Karpas-422 (cell line): Measurements from ENCODE around the gene SPTB. TPM values are rescaled to one million over a fixed set of nuclear protein-coding genes. Genes with fewer than 3 reads are reported as not detected.
A peak's percentile ranks its signal among the peaks of the same experiment; 100 is the strongest.

ENCODE experiments used
- DNase-seq: peaks from one replicate; pipeline ENCODE4 v3.0.0-alpha.2; 2015
- H2AFZ ChIP-seq: fragments of 200-600 bp; sonication (generic); 2 replicates; pipeline ENCODE4 v1.6.1; 2014; ENCODE audit warnings: antibody characterized with exemption, low read length, mixed read lengths
- H3K27ac ChIP-seq: fragments of 200-600 bp; sonication (generic); 2 replicates; pipeline ENCODE4 v1.5.1; 2014; ENCODE audit warnings: mild to moderate bottlenecking, low read length, moderate library complexity
- H3K27me3 ChIP-seq: fragments of 200-600 bp; sonication (generic); 2 replicates; pipeline ENCODE4 v1.6.1; 2014; ENCODE audit warnings: low read length, mixed read lengths
- H3K36me3 ChIP-seq: fragments of 200-600 bp; sonication (generic); 2 replicates; pipeline ENCODE4 v1.6.1; 2014; ENCODE audit warnings: low read length, mixed read lengths; ENCODE audit not compliant: insufficient read depth
- H3K4me1 ChIP-seq: fragments of 200-600 bp; sonication (generic); 2 replicates; pipeline ENCODE4 v1.6.1; 2014; ENCODE audit warnings: mild to moderate bottlenecking, low read length, mixed read lengths
- H3K4me2 ChIP-seq: fragments of 200-600 bp; sonication (generic); 2 replicates; pipeline ENCODE4 v1.6.1; 2014; ENCODE audit warnings: low read length, low read depth, mild to moderate bottlenecking; ENCODE audit not compliant: poor library complexity, severe bottlenecking
- H3K4me3 ChIP-seq: fragments of 200-600 bp; sonication (generic); 2 replicates; pipeline ENCODE4 v1.5.1; 2014; ENCODE audit warnings: mild to moderate bottlenecking, antibody characterized with exemption, low read length, mixed read lengths
- H3K79me2 ChIP-seq: fragments of 200-600 bp; sonication (generic); 2 replicates; pipeline ENCODE4 v1.6.1; 2014; ENCODE audit warnings: mild to moderate bottlenecking, low read length, mixed read lengths
- H3K9ac ChIP-seq: fragments of 200-600 bp; sonication (generic); 2 replicates; pipeline ENCODE4 v1.6.0; 2014; ENCODE audit warnings: low read length
- H3K9me2 ChIP-seq: fragments of 200-600 bp; sonication (generic), shearing (Covaris generic); replicated peaks from 2 replicates; pipeline ENCODE4 v1.6.0; 2014; ENCODE audit warnings: mild to moderate bottlenecking, low read length, moderate library complexity; ENCODE audit not compliant: insufficient read depth
- H3K9me3 ChIP-seq: fragments of 300-700, 200-600 bp; sonication (generic); 2 replicates; pipeline ENCODE4 v1.6.1; 2014; ENCODE audit warnings: low read length, mixed read lengths
- H4K20me1 ChIP-seq: fragments of 200-600 bp; sonication (generic); 2 replicates; pipeline ENCODE4 v1.6.1; 2014; ENCODE audit warnings: mild to moderate bottlenecking, antibody characterized with exemption, low read length, low read depth; ENCODE audit not compliant: insufficient read depth
- total RNA-seq: library from RNA; depleted of rRNA; stranded (reverse); fragments of >200 nt; shearing (Covaris generic); gene quantifications from 2 replicates; pipeline ENCODE4 v1.2.3, GENCODE V29; 2014; ENCODE audit warnings: low replicate concordance; rRNA removed

The SPTB gene
- not detected in 2 replicates for total RNA-seq

GRCh38 chr14:64879635-64880220 lies at the start of gene SPTB:
SPTB (minus strand) TSS chr14:64879907; CDS start chr14:64823094, 56,813 bp downstream.
- no peaks in the 10 kb centered on the region for H3K9me2 ChIP-seq
- peak within 1 kb of the TSS; percentile 71 for H3K4me3 ChIP-seq
- peak within 1 kb of the TSS; percentile 56 for H3K9ac ChIP-seq
- no peaks in the 10 kb centered on the region for H3K36me3 ChIP-seq
- no peak within 1 kb of the TSS for H3K27ac ChIP-seq
- H3K27me3 ChIP-seq = no peaks in the 10 kb centered on the region
- DNase-seq = peak; percentile 72
- peaks cover 9% of the 10 kb centered on the region for H3K4me1 ChIP-seq
- no peaks in the 10 kb centered on the region for H3K9me3 ChIP-seq
- H3K4me2 ChIP-seq = peak within 1 kb of the TSS; percentile 91
- no peaks in the 10 kb centered on the region for H3K79me2 ChIP-seq
- H2AFZ ChIP-seq = peak within 1 kb of the TSS; percentile 83
- no peaks in the 10 kb centered on the region for H4K20me1 ChIP-seq

GRCh38 chr14:64929014-64929359 lies 49.3 kb upstream of the SPTB start:
- no peak overlapping the region for H3K27ac ChIP-seq
- no peak for DNase-seq
- peaks cover 98% of the 10 kb centered on the region for H3K79me2 ChIP-seq
- H3K9me2 ChIP-seq = no peaks in the 10 kb centered on the region
- H3K9me3 ChIP-seq = no peaks in the 10 kb centered on the region
- peaks cover 17% of the 10 kb centered on the region for H4K20me1 ChIP-seq
- no peak overlapping the region for H3K9ac ChIP-seq
- no peaks in the 10 kb centered on the region for H3K4me1 ChIP-seq
- peaks cover 95% of the 10 kb centered on the region for H3K36me3 ChIP-seq
- H3K27me3 ChIP-seq = no peaks in the 10 kb centered on the region
- H2AFZ ChIP-seq = no peak overlapping the region
- H3K4me3 ChIP-seq = no peak overlapping the region
- no peak overlapping the region for H3K4me2 ChIP-seq

- no peak overlapping the region for H3K4me3 ChIP-seq
- peaks cover 95% of the 10 kb centered on the region for H3K36me3 ChIP-seq
These were observed 48.7 kb upstream of the SPTB start for GRCh38 chr14:64928239-64929013.

GRCh38 chr14:64927031-64927430 lies 47.3 kb upstream of the SPTB start:
- DNase-seq = no peak
- Histone ChIP-seq H3K27me3 (no peaks in the 10 kb centered on the region), H3K27ac (no peak overlapping the region), H3K79me2 (peaks cover 97% of the 10 kb centered on the region), H3K9ac (no peak overlapping the region), H3K9me3 (no peaks in the 10 kb centered on the region), H3K4me1 (no peaks in the 10 kb centered on the region), H4K20me1 (peaks cover 20% of the 10 kb centered on the region; the same call in 1 of the 2 replicates), H3K36me3 (peaks cover 81% of the 10 kb centered on the region), H3K9me2 (no peaks in the 10 kb centered on the region), H2AFZ (no peak overlapping the region), H3K4me2 (no peak overlapping the region), H3K4me3 (no peak overlapping the region)

More at GRCh38 chr14:64928239-64929013, 48.7 kb upstream of the SPTB start:
- no peak for DNase-seq
- H2AFZ ChIP-seq = no peak overlapping the region
- no peak overlapping the region for H3K27ac ChIP-seq
- no peak overlapping the region for H3K4me2 ChIP-seq
- no peaks in the 10 kb centered on the region for H3K4me1 ChIP-seq
- H4K20me1 ChIP-seq = peaks cover 17% of the 10 kb centered on the region
- no peaks in the 10 kb centered on the region for H3K9me2 ChIP-seq
- no peaks in the 10 kb centered on the region for H3K27me3 ChIP-seq
- H3K9me3 ChIP-seq = no peaks in the 10 kb centered on the region
- H3K79me2 ChIP-seq = peaks cover 98% of the 10 kb centered on the region
- H3K9ac ChIP-seq = no peak overlapping the region

- Histone ChIP-seq H3K9me2 (no peaks in the 10 kb centered on the region), H3K9ac (no peak overlapping the region), H3K4me3 (no peak overlapping the region), H3K27ac (no peak overlapping the region), H3K4me1 (no peaks in the 10 kb centered on the region), H3K4me2 (no peak overlapping the region), H3K27me3 (no peaks in the 10 kb centered on the region), H2AFZ (no peak overlapping the region), H3K79me2 (peaks cover 97% of the 10 kb centered on the region), H3K9me3 (no peaks in the 10 kb centered on the region), H3K36me3 (peaks cover 80% of the 10 kb centered on the region), H4K20me1 (peaks cover 25% of the 10 kb centered on the region; the same call in 1 of the 2 replicates)
- no peak for DNase-seq
These were observed 46.8 kb upstream of the SPTB start for GRCh38 chr14:64926398-64926995.

DNA sequence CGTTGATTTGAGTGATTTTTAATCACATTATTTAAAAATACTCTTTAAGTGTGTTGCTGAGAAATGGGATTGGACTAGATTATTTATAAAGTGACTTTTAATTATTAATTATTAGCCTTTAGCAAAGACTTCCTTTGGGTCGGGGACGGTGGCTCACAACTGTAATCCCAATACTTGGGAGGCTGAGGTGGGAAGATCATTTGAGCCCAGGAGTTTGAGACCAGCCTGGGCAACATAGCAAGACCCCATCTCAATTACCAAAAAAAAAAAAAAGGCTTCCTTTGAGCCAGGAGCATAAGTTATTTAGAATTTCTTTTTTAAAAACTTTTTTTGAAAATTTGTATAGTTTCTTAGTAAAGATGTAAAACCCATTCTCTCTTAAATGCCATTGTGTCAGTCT lies 43.3 kb upstream of the SPTB start:
- Histone ChIP-seq H2AFZ (no peak overlapping the region), H3K9me2 (no peaks in the 10 kb centered on the region), H3K9me3 (no peaks in the 10 kb centered on the region), H3K79me2 (peaks cover 97% of the 10 kb centered on the region), H3K4me2 (no peak overlapping the region), H4K20me1 (peaks cover 27% of the 10 kb centered on the region), H3K9ac (no peak overlapping the region), H3K4me3 (no peak overlapping the region), H3K36me3 (peaks cover 66% of the 10 kb centered on the region), H3K27me3 (no peaks in the 10 kb centered on the region), H3K4me1 (0 out of 2 replicates have a peak, but pooled peaks cover 5% of the 10 kb centered on the region), H3K27ac (no peak overlapping the region)
- no peak for DNase-seq

GRCh38 chr14:64920465-64920864 lies 40.8 kb upstream of the SPTB start:
- Histone ChIP-seq H3K27me3 (no peaks in the 10 kb centered on the region), H3K9me2 (no peaks in the 10 kb centered on the region), H3K9me3 (no peaks in the 10 kb centered on the region), H4K20me1 (peaks cover 22% of the 10 kb centered on the region), H2AFZ (no peak overlapping the region), H3K36me3 (peaks cover 56% of the 10 kb centered on the region; the same call in 1 of the 2 replicates), H3K4me3 (no peak overlapping the region), H3K4me1 (peaks cover 20% of the 10 kb centered on the region), H3K79me2 (peaks cover 99% of the 10 kb centered on the region), H3K4me2 (no peak overlapping the region), H3K27ac (no peak overlapping the region), H3K9ac (no peak overlapping the region)
- DNase-seq = no peak

DNA sequence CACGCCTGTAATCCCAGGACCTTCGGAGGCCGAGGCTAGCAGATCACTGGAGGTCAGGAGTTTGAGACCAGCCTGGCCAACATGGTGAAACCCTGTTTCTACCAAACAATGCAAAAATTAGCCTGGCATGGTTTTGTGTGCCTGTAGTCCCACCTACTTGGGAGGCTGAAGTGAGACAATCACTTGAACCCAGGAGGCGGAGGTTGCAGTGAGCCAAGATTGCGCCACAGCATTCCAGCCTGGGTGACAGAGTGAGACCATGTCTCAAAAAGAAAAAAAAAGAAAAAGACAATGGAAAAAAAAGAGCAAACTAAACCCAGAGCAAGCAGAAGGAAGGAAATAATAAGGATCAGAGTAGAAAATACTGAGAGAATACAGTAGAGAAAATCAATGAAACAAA lies 39.9 kb upstream of the SPTB start:
- Histone ChIP-seq H3K79me2 (peaks cover 99% of the 10 kb centered on the region), H3K9me3 (no peaks in the 10 kb centered on the region), H3K9ac (no peak overlapping the region), H3K4me3 (no peak overlapping the region), H3K4me2 (no peak overlapping the region), H2AFZ (no peak overlapping the region), H3K4me1 (peaks cover 24% of the 10 kb centered on the region), H3K27me3 (no peaks in the 10 kb centered on the region), H3K36me3 (peaks cover 47% of the 10 kb centered on the region; the same call in 1 of the 2 replicates), H4K20me1 (peaks cover 27% of the 10 kb centered on the region), H3K27ac (no peak overlapping the region), H3K9me2 (no peaks in the 10 kb centered on the region)
- DNase-seq = no peak
